ENCODE data around the gene PTH2R.
A peak's percentile ranks its signal among the peaks of the same experiment; 100 is the strongest.

DNA sequence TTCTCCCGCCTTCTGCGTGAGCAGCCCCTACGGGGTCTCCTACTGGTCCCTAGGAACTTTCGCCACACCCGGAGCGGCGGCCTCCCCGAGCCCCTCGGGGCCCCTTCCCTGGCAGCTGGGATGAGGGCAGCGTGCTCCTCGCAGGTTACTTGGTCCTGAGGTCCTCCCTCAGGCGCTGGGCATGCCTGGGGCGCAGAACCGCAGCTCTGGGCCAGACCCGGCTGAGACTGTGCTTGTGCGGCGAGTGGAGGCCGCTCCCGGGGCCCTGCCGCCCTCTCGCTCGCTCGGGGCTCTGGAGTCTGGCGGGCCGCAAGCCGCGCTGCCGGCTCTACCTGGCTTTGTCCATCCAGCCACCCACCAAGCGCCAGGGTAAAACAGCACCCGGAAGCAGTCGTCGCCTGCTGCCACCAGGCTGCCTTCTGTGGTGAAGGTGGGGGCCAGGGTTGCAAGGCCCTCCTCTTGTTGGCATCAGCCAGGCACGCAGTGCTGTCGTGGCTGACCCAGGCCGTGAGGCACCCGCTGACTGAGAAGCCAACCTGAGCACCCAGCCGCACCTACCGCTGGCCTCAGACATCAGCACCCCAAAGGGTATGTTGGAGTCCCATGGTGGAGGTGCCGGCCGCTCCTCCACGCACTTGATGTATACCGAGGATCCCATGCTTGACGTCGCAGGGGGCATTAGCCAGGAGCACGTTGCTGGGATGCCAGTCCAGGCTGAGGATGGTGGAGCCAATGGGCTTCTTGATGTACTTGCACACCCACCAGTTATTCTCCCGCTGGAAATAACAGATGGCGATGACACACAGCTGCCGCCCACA is 46.1 kb upstream of the PTH2R start:
- TF ChIP-seq, protein P1, sequence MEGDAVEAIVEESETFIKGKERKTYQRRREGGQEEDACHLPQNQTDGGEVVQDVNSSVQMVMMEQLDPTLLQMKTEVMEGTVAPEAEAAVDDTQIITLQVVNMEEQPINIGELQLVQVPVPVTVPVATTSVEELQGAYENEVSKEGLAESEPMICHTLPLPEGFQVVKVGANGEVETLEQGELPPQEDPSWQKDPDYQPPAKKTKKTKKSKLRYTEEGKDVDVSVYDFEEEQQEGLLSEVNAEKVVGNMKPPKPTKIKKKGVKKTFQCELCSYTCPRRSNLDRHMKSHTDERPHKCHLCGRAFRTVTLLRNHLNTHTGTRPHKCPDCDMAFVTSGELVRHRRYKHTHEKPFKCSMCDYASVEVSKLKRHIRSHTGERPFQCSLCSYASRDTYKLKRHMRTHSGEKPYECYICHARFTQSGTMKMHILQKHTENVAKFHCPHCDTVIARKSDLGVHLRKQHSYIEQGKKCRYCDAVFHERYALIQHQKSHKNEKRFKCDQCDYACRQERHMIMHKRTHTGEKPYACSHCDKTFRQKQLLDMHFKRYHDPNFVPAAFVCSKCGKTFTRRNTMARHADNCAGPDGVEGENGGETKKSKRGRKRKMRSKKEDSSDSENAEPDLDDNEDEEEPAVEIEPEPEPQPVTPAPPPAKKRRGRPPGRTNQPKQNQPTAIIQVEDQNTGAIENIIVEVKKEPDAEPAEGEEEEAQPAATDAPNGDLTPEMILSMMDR (IDR thresholded peaks at IDR 0.05 in 8 of 11, conservative IDR thresholded peaks at IDR 0.05 in 3 of 11): no peak
- no peak for TF ChIP-seq POLR2A (IDR thresholded peaks at IDR 0.05)
- peak in 1 of 3 donors; percentile 44 for TF ChIP-seq POLR2AphosphoS5 (IDR thresholded peaks at IDR 0.05)
